ENCODE data around the gene PPP4C. TPM values are rescaled to one million over a fixed set of nuclear protein-coding genes. Genes with fewer than 3 reads are reported as not detected.

Gene PPP4C
- total RNA-seq, 4 donors from 2014 or later = 41.2 to 58.5 (median 48.6) TPM

DNA sequence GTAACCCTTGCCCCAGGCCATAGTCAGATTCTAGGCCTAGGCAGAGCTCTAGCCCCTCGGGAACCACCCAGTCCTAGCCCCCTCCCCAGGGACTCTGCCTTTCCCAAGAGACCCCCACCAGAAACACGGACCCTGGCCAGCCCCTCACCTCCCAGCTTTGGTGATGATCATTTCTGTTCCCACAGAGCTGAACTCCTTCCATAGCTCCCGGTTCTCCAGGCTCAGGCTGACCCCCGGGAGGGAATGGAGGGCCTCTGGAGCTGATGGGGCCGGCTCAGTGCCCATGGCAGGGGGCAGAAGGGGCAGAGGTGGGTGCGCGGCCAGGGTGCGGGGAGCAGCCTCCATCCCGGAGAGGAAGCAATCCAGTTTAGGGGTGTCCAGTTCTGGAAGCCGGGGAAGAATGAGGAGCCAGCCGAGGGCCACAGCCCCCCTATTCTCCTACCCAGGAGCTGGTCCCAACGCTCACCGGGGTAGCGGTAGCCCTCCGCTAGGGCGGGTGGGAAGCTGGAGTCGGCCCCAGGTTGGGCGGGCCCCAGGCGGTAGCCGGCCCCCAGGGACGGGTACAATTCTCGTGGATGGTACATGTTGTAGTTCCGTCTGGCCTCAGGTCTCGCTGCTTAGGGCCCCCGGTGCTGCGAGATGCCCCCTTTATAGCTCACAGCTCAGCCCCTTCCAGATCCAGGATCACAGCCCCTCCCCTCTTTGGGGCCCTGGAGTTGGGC lies 15.0 kb downstream of the PPP4C start:
- Histone ChIP-seq H3K27me3 (no peaks in the 10 kb centered on the region), H3K4me3 (peak overlapping the region in 1 of 2 donors; percentile 61), H3K36me3 (peaks cover 0 to 26% of the 10 kb centered on the region in 2 donors), H3K9me3 (no peaks in the 10 kb centered on the region), H3K4me1 (peaks cover 3 to 59% (median 32%) of the 10 kb centered on the region in 3 donors), H3K27ac (peak overlapping the region in 3 of 4 donors; percentile 84 to 97 (median 94))
- no peak for ATAC-seq
- TF ChIP-seq EP300 (IDR thresholded peaks at IDR 0.05) (no peak), POLR2A (IDR thresholded peaks at IDR 0.05) (no peak), POLR2AphosphoS5 (IDR thresholded peaks at IDR 0.05) (no peak)
- TF ChIP-seq, protein P1, sequence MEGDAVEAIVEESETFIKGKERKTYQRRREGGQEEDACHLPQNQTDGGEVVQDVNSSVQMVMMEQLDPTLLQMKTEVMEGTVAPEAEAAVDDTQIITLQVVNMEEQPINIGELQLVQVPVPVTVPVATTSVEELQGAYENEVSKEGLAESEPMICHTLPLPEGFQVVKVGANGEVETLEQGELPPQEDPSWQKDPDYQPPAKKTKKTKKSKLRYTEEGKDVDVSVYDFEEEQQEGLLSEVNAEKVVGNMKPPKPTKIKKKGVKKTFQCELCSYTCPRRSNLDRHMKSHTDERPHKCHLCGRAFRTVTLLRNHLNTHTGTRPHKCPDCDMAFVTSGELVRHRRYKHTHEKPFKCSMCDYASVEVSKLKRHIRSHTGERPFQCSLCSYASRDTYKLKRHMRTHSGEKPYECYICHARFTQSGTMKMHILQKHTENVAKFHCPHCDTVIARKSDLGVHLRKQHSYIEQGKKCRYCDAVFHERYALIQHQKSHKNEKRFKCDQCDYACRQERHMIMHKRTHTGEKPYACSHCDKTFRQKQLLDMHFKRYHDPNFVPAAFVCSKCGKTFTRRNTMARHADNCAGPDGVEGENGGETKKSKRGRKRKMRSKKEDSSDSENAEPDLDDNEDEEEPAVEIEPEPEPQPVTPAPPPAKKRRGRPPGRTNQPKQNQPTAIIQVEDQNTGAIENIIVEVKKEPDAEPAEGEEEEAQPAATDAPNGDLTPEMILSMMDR (IDR thresholded peaks at IDR 0.05) = no peak
- WGBS, 2 donors (ENCODE audit: low coverage in 1 of 2) = 91% methylated on average over 4 of the region's 26 CpGs; no CpG with 5 or more reads in 1 of the 2 donors

DNA sequence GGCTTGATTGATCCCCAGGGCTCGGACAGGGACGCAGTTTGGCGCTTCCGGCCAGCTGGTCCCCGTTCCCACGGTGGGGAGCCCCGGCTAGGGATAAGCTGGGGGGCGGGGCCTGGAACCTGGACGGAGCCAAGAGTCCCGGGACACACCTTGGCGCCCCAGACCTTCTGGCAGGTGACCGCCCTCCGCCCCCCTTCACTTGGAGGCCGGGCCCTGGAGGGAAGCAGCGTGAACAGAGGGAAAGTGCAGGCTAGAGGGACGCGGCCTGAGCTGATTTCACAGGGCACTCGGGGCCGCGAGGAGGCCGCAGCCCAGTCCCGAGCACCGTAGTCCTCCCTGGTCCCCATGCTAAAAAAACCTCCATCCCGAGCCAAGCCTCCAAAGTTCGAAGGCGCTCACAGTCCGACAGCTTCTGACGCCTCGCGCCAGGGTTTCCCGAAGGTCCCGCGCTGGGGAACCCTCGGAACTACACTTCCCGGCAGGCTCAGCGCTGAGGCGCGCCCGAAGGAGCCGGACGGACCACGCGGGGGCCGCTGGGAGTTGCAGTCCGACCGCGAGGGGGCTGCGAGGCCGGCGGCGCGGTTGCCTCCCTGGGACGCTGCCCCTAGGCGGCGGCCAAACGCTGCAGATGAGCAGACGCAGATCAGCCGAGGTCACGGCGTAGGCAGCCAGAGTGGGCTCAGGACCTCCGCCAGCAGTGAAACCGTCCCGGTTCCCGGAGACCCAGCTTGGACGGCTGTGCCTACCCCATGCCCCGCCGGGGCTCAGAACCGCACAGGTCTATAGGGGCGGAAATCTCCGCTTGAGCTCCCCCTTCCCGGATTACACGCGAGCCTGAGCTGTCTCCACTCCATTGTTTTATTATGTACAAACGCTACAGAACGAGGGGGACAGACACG lies 15.9 kb downstream of the PPP4C start, which contains the start of gene TBX6:
TSS of gene TBX6 (minus strand) at position 451 of the 899 bp plus-strand sequence. CDS start 731 bp downstream, outside the sequence.
- no peaks in the 10 kb centered on the region for H3K27me3 ChIP-seq
- H3K9me3 ChIP-seq = peaks cover 0 to 3% (median 0%) of the 10 kb centered on the region in 3 donors
- 0% methylated on average over 1 of the region's 76 CpGs; no CpG with 5 or more reads in 1 of the 2 donors for whole genome bisulfite sequencing, 2 donors (ENCODE audit: low coverage in 1 of 2)
- H3K36me3 ChIP-seq = peaks cover 0 to 24% of the 10 kb centered on the region in 2 donors
- ATAC-seq = peak; percentile 91
- peak within 1 kb of the TSS; percentile 39 to 97 (median 89) for H3K27ac ChIP-seq
- TF ChIP-seq POLR2AphosphoS5 (IDR thresholded peaks at IDR 0.05) (peak; percentile 56), POLR2A (IDR thresholded peaks at IDR 0.05) (peak; percentile 37), EP300 (IDR thresholded peaks at IDR 0.05) (no peak)
- TF ChIP-seq, protein P1 (IDR thresholded peaks at IDR 0.05) = peak in 3 of 4 experiments; percentile 83 to 99 (median 99)
- H3K4me1 ChIP-seq = peaks cover 3 to 56% (median 34%) of the 10 kb centered on the region in 3 donors
- peak within 1 kb of the TSS; percentile 25 to 61 for H3K4me3 ChIP-seq

DNA sequence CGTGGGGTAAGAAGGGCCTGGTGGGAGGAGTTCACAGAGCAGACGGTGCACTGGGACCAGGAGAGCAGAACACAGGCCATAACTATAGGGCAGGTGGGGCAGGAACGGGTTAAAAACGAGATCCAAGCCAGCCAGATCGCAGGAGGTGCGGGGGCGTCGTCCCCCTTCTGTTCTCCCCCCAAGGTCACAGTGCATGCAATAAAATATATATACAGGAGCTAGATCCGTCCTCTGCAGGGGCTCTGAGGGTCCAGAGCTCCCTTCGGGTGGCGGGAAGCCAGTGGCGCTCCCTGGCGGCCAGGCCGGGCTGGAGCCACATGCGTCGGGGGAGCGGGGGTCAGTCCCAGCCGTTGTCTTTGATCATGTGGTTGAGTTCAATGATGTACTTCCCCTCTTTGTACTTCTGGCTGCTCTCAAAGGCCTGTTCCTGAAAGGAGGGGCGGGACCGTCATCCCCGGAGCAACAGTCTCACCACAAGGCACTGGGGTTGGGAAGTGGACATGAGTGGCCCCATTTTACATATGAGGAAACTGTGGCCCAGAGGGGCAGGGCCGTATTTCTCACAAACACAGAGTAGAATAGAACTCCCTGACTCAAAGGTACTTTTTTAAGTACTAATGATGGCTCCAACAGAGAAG lies 16.7 kb downstream of the PPP4C start:
- Histone ChIP-seq H3K27ac (peak overlapping the region; percentile 39 to 97 (median 89)), H3K27me3 (no peaks in the 10 kb centered on the region), H3K9me3 (peaks cover 0 to 11% (median 0%) of the 10 kb centered on the region in 3 donors), H3K4me3 (peak overlapping the region; percentile 17 to 61), H3K4me1 (peaks cover 3 to 58% (median 34%) of the 10 kb centered on the region in 3 donors), H3K36me3 (peaks cover 0 to 24% of the 10 kb centered on the region in 2 donors)
- TF ChIP-seq EP300 (IDR thresholded peaks at IDR 0.05) (no peak), POLR2A (IDR thresholded peaks at IDR 0.05) (peak in 1 of 2 donors; percentile 31), POLR2AphosphoS5 (IDR thresholded peaks at IDR 0.05) (peak; percentile 51)
- TF ChIP-seq, protein P1 (IDR thresholded peaks at IDR 0.05) = peak in 3 of 4 experiments; percentile 47 to 67 (median 66)
- peak; percentile 48 for ATAC-seq
- WGBS, 2 donors (ENCODE audit: low coverage in 1 of 2) = 0 to 27% methylated on average over 6 to 10 of the region's 22 CpGs

DNA sequence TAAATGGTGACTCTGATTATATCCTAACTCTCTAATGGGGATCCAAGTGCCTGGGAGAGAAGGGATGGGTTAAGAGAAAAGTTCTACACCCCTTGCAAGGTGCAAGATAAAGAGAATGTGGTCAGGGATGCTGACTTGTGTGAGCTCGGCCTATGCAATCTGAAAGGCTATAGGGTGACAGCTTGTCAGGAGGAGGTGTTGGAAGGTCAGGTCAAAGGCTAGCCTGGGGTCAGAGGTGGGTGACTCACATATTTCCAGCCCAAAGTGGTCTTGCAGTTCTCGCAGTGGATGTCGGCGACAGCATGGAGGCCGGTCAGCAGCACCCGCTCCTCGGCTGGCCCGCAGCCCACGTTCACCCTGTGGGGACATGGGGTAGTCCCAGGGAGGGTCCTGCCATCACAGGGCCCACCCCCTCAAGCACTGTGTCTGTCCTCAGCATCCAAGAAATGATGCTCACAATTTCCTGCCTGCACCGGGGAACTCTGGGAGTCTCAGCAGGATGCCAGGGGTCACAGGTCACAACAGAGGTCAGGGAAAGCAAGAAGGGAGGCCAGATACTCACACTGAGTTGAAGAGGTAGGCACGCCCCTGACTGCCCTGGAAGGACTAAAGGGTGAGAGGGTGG lies 18.9 kb downstream of the PPP4C start:
- peak overlapping the region; percentile 89 to 98 (median 96) for H3K27ac ChIP-seq
- ATAC-seq = no peak
- peak overlapping the region; percentile 86 to 96 for H3K4me3 ChIP-seq
- TF ChIP-seq POLR2A (IDR thresholded peaks at IDR 0.05) (no peak), EP300 (IDR thresholded peaks at IDR 0.05) (no peak), POLR2AphosphoS5 (IDR thresholded peaks at IDR 0.05) (no peak)
- TF ChIP-seq, protein P1 (IDR thresholded peaks at IDR 0.05) = no peak
- peaks cover 3 to 58% (median 34%) of the 10 kb centered on the region in 3 donors for H3K4me1 ChIP-seq
- WGBS, 2 donors (ENCODE audit: low coverage in 1 of 2) = 71 to 74% methylated on average over 1 to 2 of the region's 11 CpGs
- peaks cover 0 to 19% (median 0%) of the 10 kb centered on the region in 3 donors for H3K9me3 ChIP-seq
- no peaks in the 10 kb centered on the region for H3K27me3 ChIP-seq
- H3K36me3 ChIP-seq = peaks cover 0 to 24% of the 10 kb centered on the region in 2 donors

All from gastroesophageal sphincter (tissue), 4 donors.